ENCODE measurements around the gene MAFG. TPM values are rescaled to one million over a fixed set of nuclear protein-coding genes. Genes with fewer than 3 reads are reported as not detected.

MAFG gene
- total and polyA plus RNA-seq, 9 of the 15 experiments (the other 6 are each of a cell fraction or from before 2014, with no cell fraction given), result 1.1 to 58.1 (median 24.9) TPM

- TF ChIP-seq CHD2 (IDR thresholded peaks at IDR 0.05; ENCODE audit: low read depth, low read length) (peak; percentile 40; the same call in 1 of the 2 replicates), ZBTB12 (CRISPR knock-in tag; IDR thresholded peaks at IDR 0.05) (no peak), ZNF431 (CRISPR knock-in tag; IDR thresholded peaks at IDR 0.05) (no peak), RNF2 (IDR thresholded peaks at IDR 0.05) (peak; percentile 49; the same call in 1 of the 2 replicates), TCF15 (CRISPR knock-in tag; IDR thresholded peaks at IDR 0.05) (no peak), ZNF445 (CRISPR knock-in tag; IDR thresholded peaks at IDR 0.05; ENCODE audit: low read depth) (no peak), TAL1 (IDR thresholded peaks at IDR 0.05) (no peak), ZBTB7A (IDR thresholded peaks at IDR 0.05; ENCODE audit: borderline replicate concordance, control insufficient read depth, low read depth, low read length) (no peak), MCM5 (IDR thresholded peaks at IDR 0.05; ENCODE audit: low read depth) (no peak), RFX1 (IDR thresholded peaks at IDR 0.05) (no peak), HOXB6 (CRISPR knock-in tag; IDR thresholded peaks at IDR 0.05; ENCODE audit: borderline replicate concordance) (no peak), KLF10 (CRISPR knock-in tag; IDR thresholded peaks at IDR 0.05) (no peak), ZNF436 (CRISPR knock-in tag; IDR thresholded peaks at IDR 0.05) (no peak), DEAF1 (CRISPR knock-in tag; IDR thresholded peaks at IDR 0.05) (peak; percentile 16; the same call in 1 of the 2 replicates), CTCFL (IDR thresholded peaks at IDR 0.05; ENCODE audit: borderline replicate concordance, insufficient read depth, low read depth, low read length, poor library complexity, severe bottlenecking) (no peak), ARID3B (CRISPR knock-in tag; IDR thresholded peaks at IDR 0.05; ENCODE audit: borderline replicate concordance) (no peak), ZBTB17 (CRISPR knock-in tag; IDR thresholded peaks at IDR 0.05) (0 out of 2 replicates have a peak, but pooled peaks have one; percentile 27), RNF219 (CRISPR knock-in tag; IDR thresholded peaks at IDR 0.05) (no peak)
These were observed 49.0 kb upstream of the MAFG start (continued) for GRCh38 chr17:81976332-81977210.
